H1 (cell line): ENCODE results near the gene AFAP1L1. TPM values are rescaled to one million over a fixed set of nuclear protein-coding genes. Genes with fewer than 3 reads are reported as not detected.

ENCODE experiments used
- BCL11A ChIP-seq, 2 experiments: IDR thresholded peaks; one replicate each; pipeline ENCODE4 v1.6.1; 2011; ENCODE audit warnings: low read depth in 2 of 2, low read length in 2 of 2, mild to moderate bottlenecking in 2 of 2
- NRF1 ChIP-seq: IDR thresholded peaks from 2 replicates; pipeline ENCODE4 v1.6.1; 2011; ENCODE audit warnings: mild to moderate bottlenecking, low read depth, low read length, improper control_type of control experiment
- SIX5 ChIP-seq: IDR thresholded peaks from 2 replicates; pipeline ENCODE4 v1.6.1; 2011; ENCODE audit warnings: mild to moderate bottlenecking, low read depth, low read length
- polyA plus RNA-seq, 7 experiments: library from polyadenylated mRNA; depleted of rRNA in 3 of 7; stranded (reverse) in 5 of 7; unstranded in 2 of 7; fragments of >200 nt in 5 of 7; fragments of 200-250 nt in 2 of 7; gene quantifications; 1 replicate in 5 of 7; 2 replicates in 1 of 7; 4 replicates in 1 of 7; pipeline versions ENCODE4 v1.2.1 to v1.2.3, GENCODE V29; 2011 to 2013; ENCODE audit warnings: missing spikeins in 2 of 7, mixed read lengths in 2 of 7
- total RNA-seq: library from RNA; stranded (reverse); fragmentation: NEBNext Ultra II Directional; extraction: Animal tissue kit (Norgen Biotek cat#: 25700); gene quantifications from 2 replicates; pipeline ENCODE4 v1.2.1, GENCODE V29; 2021

The AFAP1L1 gene
- total and polyA plus RNA-seq, 2 of the 8 experiments (the other 6 are each of a cell fraction or from before 2014, with no cell fraction given): 0.79 to 4.7 TPM

DNA sequence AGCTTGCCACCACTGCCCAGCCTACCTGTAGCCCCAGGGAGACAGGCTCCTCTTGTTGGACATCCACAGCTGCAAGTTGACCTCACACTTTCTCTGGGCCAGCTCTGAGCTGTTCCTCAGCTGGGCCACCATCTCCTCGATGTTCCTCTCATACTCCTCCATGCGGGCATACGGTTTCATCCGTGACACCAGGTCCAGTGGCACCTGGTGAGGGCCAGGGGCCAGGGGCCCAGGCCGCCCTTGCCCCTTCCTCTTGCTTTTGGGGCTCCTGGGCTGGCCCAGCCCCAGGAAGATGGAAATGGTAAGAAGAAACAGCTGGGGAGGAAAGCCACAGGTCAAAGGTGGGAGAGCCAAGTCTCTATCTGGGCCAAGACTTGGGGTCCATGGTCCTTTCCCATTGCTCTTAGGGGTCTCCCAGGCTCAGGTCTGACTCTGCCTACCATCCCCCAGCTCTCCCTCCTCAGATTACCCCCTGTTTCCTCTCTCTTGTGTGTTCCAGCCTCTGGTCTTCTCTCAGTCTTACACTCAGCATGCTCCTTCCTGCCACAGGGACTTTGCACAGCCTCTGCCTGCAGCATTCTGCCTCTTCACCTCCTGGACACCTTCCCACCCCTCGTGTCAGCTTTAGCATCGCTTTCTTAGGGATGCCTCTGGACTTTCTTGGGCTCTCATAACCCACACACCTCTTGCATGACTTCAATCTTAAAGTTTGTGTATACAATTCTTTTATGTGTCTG lies 105.2 kb downstream of the AFAP1L1 start (continued):
- TF ChIP-seq NRF1: no peak
- TF ChIP-seq SIX5: no peak
- no peak for TF ChIP-seq BCL11A (IDR thresholded peaks at IDR 0.05; ENCODE audit: low read depth in 2 of 2, low read length in 2 of 2)
